Endothelial cell of umbilical vein (primary cell): ENCODE measurements around the gene TMEFF1. TPM values are rescaled to one million over a fixed set of nuclear protein-coding genes. Genes with fewer than 3 reads are reported as not detected.

Experiments used
- BruUV-seq: library from RNA; stranded (reverse); fragments of 400-500 nt; replicated peaks from 2 replicates; lab custom pipeline; 2021; lab: Mats Ljungman, UMichigan
- CTCF ChIA-PET: fragments of 300-600, 350-600 bp; sonication (Branson Sonifier 250); formaldehyde crosslinking; loops from one replicate; lab custom pipeline; 2021; ENCODE audit warnings: antibody characterized with exemption, inconsistent platforms; lab: Charles Lee
- POLR2A ChIA-PET: fragments of 300-600, 350-600 bp; sonication (Branson Sonifier 250); formaldehyde crosslinking; loops from one replicate; lab custom pipeline; 2021; ENCODE audit warnings: antibody characterized with exemption, inconsistent platforms; lab: Charles Lee
- DNase-seq: peaks from one replicate; pipeline ENCODE4 v3.0.0-alpha.2; 2011; ENCODE audit warnings: low read depth, low spot score
- FAIRE-seq: peaks from 2 replicates; lab custom pipeline; 2011; peaks lifted over from hg19 to GRCh38; lab: Jason Lieb, UNC
- H2AFZ ChIP-seq: 2 replicates; pipeline ENCODE4 v1.6.0; 2012; ENCODE audit warnings: low read depth, low read length, control low read depth, inconsistent platforms
- H3K27ac ChIP-seq: 2 replicates; pipeline ENCODE4 v1.5.1; 2011; ENCODE audit warnings: low read depth, mild to moderate bottlenecking, control low read depth, low read length, moderate library complexity; ENCODE audit not compliant: insufficient read depth
- H3K27me3 ChIP-seq, 2 experiments: 2 replicates each; pipeline versions ENCODE4 v1.6.0 to v1.6.1; 2011; ENCODE audit warnings: low read length in 2 of 2, mixed read lengths in 1 of 2; ENCODE audit not compliant: control insufficient read depth in 2 of 2, insufficient read depth in 2 of 2
- H3K36me3 ChIP-seq, 2 experiments: 2 replicates in 1 of 2; 3 replicates in 1 of 2; pipeline ENCODE4 v1.5.1; 2011; ENCODE audit warnings: low read length in 2 of 2, mild to moderate bottlenecking in 1 of 2, moderate library complexity in 1 of 2; ENCODE audit not compliant: control insufficient read depth in 2 of 2, insufficient read depth in 2 of 2; ENCODE audit errors: extremely low read depth in 1 of 2
- H3K4me1 ChIP-seq: 3 replicates; pipeline ENCODE4 v1.5.1; 2011; ENCODE audit warnings: mild to moderate bottlenecking, low read length; ENCODE audit not compliant: control insufficient read depth, insufficient read depth; ENCODE audit errors: extremely low read depth
- H3K4me2 ChIP-seq: 2 replicates; pipeline ENCODE4 v1.6.1; 2011; ENCODE audit warnings: low read length, control low read depth, mixed read lengths; ENCODE audit not compliant: insufficient read depth
- H3K4me3 ChIP-seq, 3 experiments: fragments of 200-600 bp in 1 of 3; sonication (generic), shearing (Covaris generic) in 1 of 3; replicated peaks in 1 of 3; 2 replicates each; pipeline ENCODE4 v1.5.1; 2011 to 2016; ENCODE audit warnings: control low read depth in 3 of 3, low read length in 3 of 3, mild to moderate bottlenecking in 2 of 3, inconsistent platforms in 1 of 3, low read depth in 1 of 3, moderate library complexity in 1 of 3; ENCODE audit not compliant: insufficient read depth in 1 of 3
- H3K79me2 ChIP-seq: 2 replicates; pipeline ENCODE4 v1.6.0; 2012; ENCODE audit warnings: low read length, inconsistent platforms; ENCODE audit not compliant: control insufficient read depth, insufficient read depth
- H3K9ac ChIP-seq: replicated peaks from 2 replicates; pipeline ENCODE3; 2011; ENCODE audit warnings: low read length, control low read depth; ENCODE audit not compliant: insufficient read depth; ENCODE audit errors: extremely low read depth
- H3K9me1 ChIP-seq: replicated peaks from 3 replicates; pipeline ENCODE4 v1.6.0; 2011; ENCODE audit warnings: mild to moderate bottlenecking, low read length; ENCODE audit not compliant: control insufficient read depth, insufficient read depth; ENCODE audit errors: extremely low read depth
- H3K9me3 ChIP-seq: replicated peaks from 2 replicates; pipeline ENCODE4 v1.5.1; 2012; ENCODE audit warnings: low read length, inconsistent platforms; ENCODE audit not compliant: control insufficient read depth, insufficient read depth
- H4K20me1 ChIP-seq: replicated peaks from 2 replicates; pipeline ENCODE3; 2011; ENCODE audit warnings: mild to moderate bottlenecking, low read length; ENCODE audit not compliant: control insufficient read depth, insufficient read depth; ENCODE audit errors: extremely low read depth
- EZH2 ChIP-seq: IDR thresholded peaks from 2 replicates; pipeline ENCODE4 v1.6.1; 2012; ENCODE audit warnings: borderline replicate concordance, low read depth, mild to moderate bottlenecking, moderate library complexity, low read length, inconsistent platforms; ENCODE audit not compliant: severe bottlenecking
- FOS ChIP-seq: IDR thresholded peaks from 2 replicates; pipeline ENCODE4 v1.6.1; 2011; ENCODE audit warnings: mild to moderate bottlenecking, low read length, moderate library complexity, borderline replicate concordance; ENCODE audit not compliant: insufficient read depth
- GATA2 ChIP-seq: IDR thresholded peaks from 2 replicates; pipeline ENCODE4 v1.7.0; 2011; ENCODE audit warnings: low read depth, mild to moderate bottlenecking, moderate library complexity, mixed read lengths, low read length; ENCODE audit not compliant: insufficient read length, insufficient read depth
- JUN ChIP-seq: IDR thresholded peaks from 2 replicates; pipeline ENCODE4 v1.6.1; 2011; ENCODE audit warnings: borderline replicate concordance, low read depth; ENCODE audit not compliant: insufficient read length, insufficient read depth
- MYC ChIP-seq: IDR thresholded peaks from one replicate; pipeline ENCODE4 v1.6.1; 2011; ENCODE audit warnings: mild to moderate bottlenecking, low read depth, low read length
- POLR2A ChIP-seq: IDR thresholded peaks from 2 replicates; pipeline ENCODE4 v1.6.1; 2012; ENCODE audit warnings: low read depth, mild to moderate bottlenecking, control low read depth, low read length
- POLR2AphosphoS5 ChIP-seq: IDR thresholded peaks from 2 replicates; pipeline ENCODE4 v1.6.1; 2012; ENCODE audit warnings: low read depth, mild to moderate bottlenecking, control low read depth, low read length, moderate library complexity; ENCODE audit not compliant: insufficient read depth
- dilution Hi-C: fragments of 300-500 bp; cut with MboI; formaldehyde crosslinking; loops from one replicate; pipeline ENCODE4 v1.15.0; 2019; ENCODE audit warnings: low sequenced_read_pairs; ENCODE audit not compliant: extremely low pct_ligation_motif_present
- intact Hi-C: fragments of 100-400 bp; cut with micrococcal nuclease; formaldehyde crosslinking; loops from one replicate; pipeline ENCODE4 v1.10.0; 2022
- polyA plus RNA-seq, 4 experiments: library from polyadenylated mRNA; depleted of rRNA in 3 of 4; stranded (reverse) in 3 of 4; unstranded in 1 of 4; fragments of >200 nt; gene quantifications; 2 replicates each; pipeline versions ENCODE4 v1.2.1 to v1.2.3, GENCODE V29; 2011 to 2012; ENCODE audit warnings: missing spikeins in 1 of 4
- total RNA-seq: library from RNA; stranded (reverse); gene quantifications from 2 replicates; pipeline ENCODE4 v1.2.3, GENCODE V29; 2021
- TF ChIP-seq, protein P1 (sequence below): IDR thresholded peaks from 2 replicates; pipeline ENCODE4 v1.6.1; 2011; ENCODE audit not compliant: insufficient read depth, insufficient read length
- TF ChIP-seq, protein P2 (sequence below), 2 donors: IDR thresholded peaks; 1 replicate in 1 of 2; 2 replicates in 1 of 2; pipeline ENCODE4 v1.5.1; 2011; ENCODE audit warnings: low read length in 2 of 2, mild to moderate bottlenecking in 2 of 2, moderate library complexity in 2 of 2, control low read depth in 1 of 2, inconsistent platforms in 1 of 2, low read depth in 1 of 2; ENCODE audit not compliant: insufficient read depth in 1 of 2; ENCODE audit errors: extremely low read depth in 1 of 2

Gene TMEFF1
- total and polyA plus RNA-seq, 2 donors (not counting 3 experiments of a cell fraction or from before 2014, with no cell fraction given), result 3.0 to 14.6 TPM

DNA sequence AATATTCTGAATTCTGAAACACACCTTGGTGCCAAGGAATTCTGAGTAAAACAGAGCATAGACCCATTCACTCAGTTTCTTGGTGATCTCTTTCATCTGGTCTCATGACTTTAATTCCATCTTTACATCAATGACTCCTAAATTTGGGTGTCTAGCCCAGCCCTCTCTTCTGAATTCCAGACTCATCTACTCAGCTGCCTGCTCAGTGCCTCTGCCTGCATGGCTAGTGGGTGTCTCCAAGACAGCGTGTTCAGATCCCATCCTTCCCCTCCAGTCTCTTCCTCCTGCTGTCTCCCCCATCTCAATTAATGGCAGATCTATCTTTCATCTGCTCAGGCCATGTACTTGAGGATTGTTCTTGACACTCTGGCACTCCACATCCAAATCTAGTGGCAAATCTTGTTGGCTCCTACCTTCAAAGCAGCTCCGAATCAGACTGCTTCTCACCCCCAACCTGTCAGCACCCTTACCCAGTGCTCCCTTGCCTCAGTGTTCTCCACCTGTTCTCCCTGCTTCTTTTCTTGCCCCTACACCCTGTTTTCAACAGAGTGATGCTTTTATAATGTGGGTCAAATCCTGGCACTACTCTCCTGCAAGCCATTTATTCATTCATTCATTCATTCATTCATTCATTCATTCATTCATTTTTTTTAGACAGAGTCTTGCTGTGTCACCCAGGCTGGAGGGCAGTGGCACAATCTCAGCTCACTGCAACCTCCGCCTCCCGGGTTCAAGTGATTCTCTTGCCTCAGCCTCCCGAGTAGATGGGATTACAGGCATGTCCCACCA lies 110.3 kb downstream of the TMEFF1 start:
- FAIRE-seq (no peak), DNase-seq (no peak)
- no peak overlapping the region for H3K9ac ChIP-seq
- intact Hi-C loops (no loop called here), dilution Hi-C loops (no loop called here)
- no peak overlapping the region for H3K4me2 ChIP-seq
- H3K79me2 ChIP-seq, result no peaks in the 10 kb centered on the region
- H3K36me3 ChIP-seq, result no peaks in the 10 kb centered on the region
- ChIA-PET POLR2A (no interaction called here), CTCF (no interaction called here)
- no peak overlapping the region for H3K4me3 ChIP-seq
- no peaks in the 10 kb centered on the region for H3K9me1 ChIP-seq
- TF ChIP-seq GATA2 (no peak), FOS (no peak), JUN (no peak), EZH2 (no peak), POLR2AphosphoS5 (no peak), MYC (no peak), POLR2A (no peak)
- TF ChIP-seq, protein P1, sequence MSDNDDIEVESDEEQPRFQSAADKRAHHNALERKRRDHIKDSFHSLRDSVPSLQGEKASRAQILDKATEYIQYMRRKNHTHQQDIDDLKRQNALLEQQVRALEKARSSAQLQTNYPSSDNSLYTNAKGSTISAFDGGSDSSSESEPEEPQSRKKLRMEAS, result no peak
- TF ChIP-seq, protein P2, sequence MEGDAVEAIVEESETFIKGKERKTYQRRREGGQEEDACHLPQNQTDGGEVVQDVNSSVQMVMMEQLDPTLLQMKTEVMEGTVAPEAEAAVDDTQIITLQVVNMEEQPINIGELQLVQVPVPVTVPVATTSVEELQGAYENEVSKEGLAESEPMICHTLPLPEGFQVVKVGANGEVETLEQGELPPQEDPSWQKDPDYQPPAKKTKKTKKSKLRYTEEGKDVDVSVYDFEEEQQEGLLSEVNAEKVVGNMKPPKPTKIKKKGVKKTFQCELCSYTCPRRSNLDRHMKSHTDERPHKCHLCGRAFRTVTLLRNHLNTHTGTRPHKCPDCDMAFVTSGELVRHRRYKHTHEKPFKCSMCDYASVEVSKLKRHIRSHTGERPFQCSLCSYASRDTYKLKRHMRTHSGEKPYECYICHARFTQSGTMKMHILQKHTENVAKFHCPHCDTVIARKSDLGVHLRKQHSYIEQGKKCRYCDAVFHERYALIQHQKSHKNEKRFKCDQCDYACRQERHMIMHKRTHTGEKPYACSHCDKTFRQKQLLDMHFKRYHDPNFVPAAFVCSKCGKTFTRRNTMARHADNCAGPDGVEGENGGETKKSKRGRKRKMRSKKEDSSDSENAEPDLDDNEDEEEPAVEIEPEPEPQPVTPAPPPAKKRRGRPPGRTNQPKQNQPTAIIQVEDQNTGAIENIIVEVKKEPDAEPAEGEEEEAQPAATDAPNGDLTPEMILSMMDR (IDR thresholded peaks at IDR 0.05; ENCODE audit: extremely low read depth in 1 of 2, insufficient read depth in 1 of 2, low read depth in 1 of 2, low read length in 2 of 2), result no peak
- H4K20me1 ChIP-seq, result no peaks in the 10 kb centered on the region
- no peaks in the 10 kb centered on the region for H3K9me3 ChIP-seq
- H3K27ac ChIP-seq, result no peak overlapping the region
- H3K27me3 ChIP-seq, result no peaks in the 10 kb centered on the region
- BruUV-seq, result no TSS peak
- H2AFZ ChIP-seq, result no peak overlapping the region
- peaks cover 22% of the 10 kb centered on the region for H3K4me1 ChIP-seq
